BLaER1 treated with 17β-estradiol and CSF1 and Interleukin-3, amounts not matched to agents 10 nM and 100 nM (cell line): ENCODE data around the gene FILIP1L.

ENCODE experiments used
- H3K27ac ChIP-seq, 11 experiments: shearing (Covaris generic); formaldehyde crosslinking; 2 replicates each; pipeline ENCODE4 v1.8.1; 2022
- H3K27me3 ChIP-seq, 11 experiments: shearing (Covaris generic); formaldehyde crosslinking; 2 replicates each; pipeline ENCODE4 v1.8.1; 2022
- H3K36me3 ChIP-seq, 11 experiments: shearing (Covaris generic); formaldehyde crosslinking; 2 replicates each; pipeline ENCODE4 v1.8.1; 2022
- H3K4me1 ChIP-seq, 10 experiments: shearing (Covaris generic); formaldehyde crosslinking; 2 replicates each; pipeline ENCODE4 v1.8.1; 2022
- H3K4me2 ChIP-seq, 11 experiments: shearing (Covaris generic); formaldehyde crosslinking; 2 replicates each; pipeline ENCODE4 v1.8.1; 2022
- H3K4me3 ChIP-seq, 10 experiments: shearing (Covaris generic); formaldehyde crosslinking; 2 replicates each; pipeline ENCODE4 v1.8.1; 2022
- H3K9ac ChIP-seq, 11 experiments: shearing (Covaris generic); formaldehyde crosslinking; 2 replicates each; pipeline ENCODE4 v1.8.1; 2022
- H3K9me3 ChIP-seq, 11 experiments: shearing (Covaris generic); formaldehyde crosslinking; replicated peaks in 1 of 11; 2 replicates each; pipeline ENCODE4 v1.8.1; 2022
- H4K20me1 ChIP-seq, 11 experiments: shearing (Covaris generic); formaldehyde crosslinking; 2 replicates each; pipeline ENCODE4 v1.8.1; 2022
- Cebpa-rat ChIP-seq, 11 experiments: shearing (Covaris generic); IDR thresholded peaks; 2 replicates each; pipeline ENCODE4 v1.8.1; 2022

Gene FILIP1L

GRCh38 chr3:99941211-99941610, 173.1 kb downstream of the FILIP1L start:
- Histone ChIP-seq H3K27ac (no peak overlapping the region), H3K9ac (no peak overlapping the region), H3K27me3 (no peaks in the 10 kb centered on the region), H3K4me3 (no peak overlapping the region), H4K20me1 (peaks cover 0 to 57% (median 0%) of the 10 kb centered on the region in 11 experiments; a peak in 6 of 22 replicates), H3K4me2 (no peak overlapping the region), H3K36me3 (no peaks in the 10 kb centered on the region), H3K4me1 (peaks cover 15 to 25% (median 20%) of the 10 kb centered on the region in 10 experiments), H3K9me3 (no peaks in the 10 kb centered on the region)
- TF ChIP-seq Cebpa-rat (IDR thresholded peaks at IDR 0.05) = no peak

- TF ChIP-seq Cebpa-rat (IDR thresholded peaks at IDR 0.05) = no peak
- Histone ChIP-seq H3K9me3 (no peaks in the 10 kb centered on the region; a peak in 1 of 22 replicates), H3K36me3 (no peaks in the 10 kb centered on the region), H3K4me3 (no peak overlapping the region), H3K4me2 (no peak overlapping the region), H4K20me1 (peaks cover 0 to 48% (median 0%) of the 10 kb centered on the region in 11 experiments; a peak in 4 of 22 replicates), H3K9ac (no peak overlapping the region), H3K4me1 (peaks cover 15 to 25% (median 20%) of the 10 kb centered on the region in 10 experiments), H3K27ac (no peak overlapping the region), H3K27me3 (no peaks in the 10 kb centered on the region)
Measured at GRCh38 chr3:99940350-99940749, 174.0 kb downstream of the FILIP1L start.

GRCh38 chr3:99939876-99940275, 174.4 kb downstream of the FILIP1L start:
- Histone ChIP-seq H3K4me3 (no peak overlapping the region), H3K9ac (no peak overlapping the region), H3K27ac (no peak overlapping the region), H4K20me1 (peaks cover 0 to 43% (median 0%) of the 10 kb centered on the region in 11 experiments; a peak in 4 of 22 replicates), H3K27me3 (no peaks in the 10 kb centered on the region), H3K4me1 (peaks cover 15 to 25% (median 20%) of the 10 kb centered on the region in 10 experiments), H3K36me3 (no peaks in the 10 kb centered on the region), H3K4me2 (no peak overlapping the region), H3K9me3 (no peaks in the 10 kb centered on the region; a peak in 1 of 22 replicates)
- TF ChIP-seq Cebpa-rat (IDR thresholded peaks at IDR 0.05) = no peak

- H3K9ac ChIP-seq = no peak overlapping the region
- no peak for TF ChIP-seq Cebpa-rat (IDR thresholded peaks at IDR 0.05)
- H3K4me1 ChIP-seq = peaks cover 15 to 25% (median 20%) of the 10 kb centered on the region in 10 experiments
- H3K4me2 ChIP-seq = peak overlapping the region in 10 of 11 experiments; percentile 29 to 76 (median 49); a peak in 19 of 22 replicates
- peaks cover 0 to 8% (median 0%) of the 10 kb centered on the region in 11 experiments; a peak in 1 of 22 replicates for H3K36me3 ChIP-seq
- no peaks in the 10 kb centered on the region; a peak in 1 of 22 replicates for H3K9me3 ChIP-seq
- H3K27ac ChIP-seq = no peak overlapping the region
- H3K4me3 ChIP-seq = no peak overlapping the region
- peaks cover 0 to 35% (median 0%) of the 10 kb centered on the region in 11 experiments; a peak in 4 of 22 replicates for H4K20me1 ChIP-seq
- H3K27me3 ChIP-seq = no peaks in the 10 kb centered on the region
Measured at GRCh38 chr3:99938270-99938911, 175.9 kb downstream of the FILIP1L start.

- no peak overlapping the region for H3K27ac ChIP-seq
Measured at GRCh38 chr3:99934975-99935797, 179.1 kb downstream of the FILIP1L start.

GRCh38 chr3:99933971-99934750, 180.1 kb downstream of the FILIP1L start:
- H4K20me1 ChIP-seq = peaks cover 0 to 39% (median 0%) of the 10 kb centered on the region in 11 experiments; a peak in 6 of 22 replicates
- H3K4me2 ChIP-seq = no peak overlapping the region
- no peak for TF ChIP-seq Cebpa-rat (IDR thresholded peaks at IDR 0.05)
- no peak overlapping the region for H3K4me3 ChIP-seq
- H3K4me1 ChIP-seq = peaks cover 15 to 20% (median 19%) of the 10 kb centered on the region in 10 experiments
- no peaks in the 10 kb centered on the region for H3K27me3 ChIP-seq
- no peak overlapping the region for H3K27ac ChIP-seq
- H3K36me3 ChIP-seq = peaks cover 0 to 17% (median 8%) of the 10 kb centered on the region in 11 experiments; a peak in 12 of 22 replicates
- H3K9me3 ChIP-seq = no peaks in the 10 kb centered on the region; a peak in 2 of 22 replicates
- H3K9ac ChIP-seq = no peak overlapping the region

More at GRCh38 chr3:99934975-99935797, 179.1 kb downstream of the FILIP1L start:
- H3K4me1 ChIP-seq = peaks cover 15 to 25% (median 20%) of the 10 kb centered on the region in 10 experiments
- H3K4me2 ChIP-seq = no peak overlapping the region
- TF ChIP-seq Cebpa-rat (IDR thresholded peaks at IDR 0.05) = no peak
- no peaks in the 10 kb centered on the region; a peak in 2 of 22 replicates for H3K9me3 ChIP-seq
- peaks cover 0 to 38% (median 0%) of the 10 kb centered on the region in 11 experiments; a peak in 6 of 22 replicates for H4K20me1 ChIP-seq
- no peak overlapping the region for H3K9ac ChIP-seq
- no peak overlapping the region for H3K4me3 ChIP-seq
- H3K36me3 ChIP-seq = peaks cover 0 to 17% (median 8%) of the 10 kb centered on the region in 11 experiments; a peak in 12 of 22 replicates
- H3K27me3 ChIP-seq = no peaks in the 10 kb centered on the region

GRCh38 chr3:99931059-99931458, 183.2 kb downstream of the FILIP1L start:
- no peak overlapping the region for H3K4me2 ChIP-seq
- peaks cover 0 to 17% (median 8%) of the 10 kb centered on the region in 11 experiments; a peak in 12 of 22 replicates for H3K36me3 ChIP-seq
- no peaks in the 10 kb centered on the region; a peak in 2 of 22 replicates for H3K9me3 ChIP-seq
- no peaks in the 10 kb centered on the region for H3K4me1 ChIP-seq
- peaks cover 0 to 47% (median 0%) of the 10 kb centered on the region in 11 experiments; a peak in 5 of 22 replicates for H4K20me1 ChIP-seq
- H3K27me3 ChIP-seq = no peaks in the 10 kb centered on the region
- H3K27ac ChIP-seq = no peak overlapping the region
- H3K4me3 ChIP-seq = no peak overlapping the region
- no peak overlapping the region for H3K9ac ChIP-seq
- no peak for TF ChIP-seq Cebpa-rat (IDR thresholded peaks at IDR 0.05)

GRCh38 chr3:99929745-99930139, 184.6 kb downstream of the FILIP1L start:
- no peak overlapping the region for H3K4me2 ChIP-seq
- H3K36me3 ChIP-seq = peaks cover 0 to 17% (median 8%) of the 10 kb centered on the region in 11 experiments; a peak in 12 of 22 replicates
- no peak overlapping the region for H3K4me3 ChIP-seq
- no peak overlapping the region for H3K27ac ChIP-seq
- no peaks in the 10 kb centered on the region for H3K27me3 ChIP-seq
- H3K9me3 ChIP-seq = no peaks in the 10 kb centered on the region; a peak in 1 of 22 replicates
- H4K20me1 ChIP-seq = peaks cover 0 to 54% (median 0%) of the 10 kb centered on the region in 11 experiments; a peak in 5 of 22 replicates
- no peak for TF ChIP-seq Cebpa-rat (IDR thresholded peaks at IDR 0.05)
- H3K4me1 ChIP-seq = no peaks in the 10 kb centered on the region
- no peak overlapping the region for H3K9ac ChIP-seq
